CMK (cell line): Measurements from ENCODE around the gene FAM131C.
"Not testable (repeated sequence)": the region's sequence is repeated elsewhere in the genome, so short reads cannot be mapped to it uniquely, and the experiment has no call there.

Source experiments
- DNase-seq: peaks from one replicate; pipeline ENCODE4 v3.0.0-alpha.2; 2010; ENCODE audit warnings: low read depth

Gene FAM131C

GRCh38 chr1:16076865-16077238 is 3.4 kb upstream of the FAM131C start:
- DNase-seq, result no peak

GRCh38 chr1:16076031-16076864 is 2.8 kb upstream of the FAM131C start:
- no peak for DNase-seq

GRCh38 chr1:16075337-16076030 is 2.0 kb upstream of the FAM131C start:
- no peak for DNase-seq

- DNase-seq, result no peak
These were observed 766 bp upstream of the FAM131C start for GRCh38 chr1:16074217-16074616.

- DNase-seq, result no peak
These were observed 601 bp downstream of the FAM131C start for GRCh38 chr1:16072616-16073484.

- DNase-seq, result no peak
These were observed 1.4 kb downstream of the FAM131C start for GRCh38 chr1:16072095-16072494.

GRCh38 chr1:16071614-16072013 is 1.8 kb downstream of the FAM131C start:
- no peak for DNase-seq

GRCh38 chr1:16070640-16071355 is 2.7 kb downstream of the FAM131C start:
- DNase-seq, result no peak

GRCh38 chr1:16068356-16069270 is 4.8 kb downstream of the FAM131C start:
- DNase-seq, result no peak

- DNase-seq, result no peak
These were observed 5.5 kb downstream of the FAM131C start for GRCh38 chr1:16067933-16068332.

- DNase-seq, result no peak
These were observed 6.2 kb downstream of the FAM131C start for GRCh38 chr1:16067127-16067768.

GRCh38 chr1:16066245-16066644 is 7.2 kb downstream of the FAM131C start:
- no peak for DNase-seq

GRCh38 chr1:16065269-16065576 is 8.2 kb downstream of the FAM131C start:
- no peak for DNase-seq

- DNase-seq, result no peak
These were observed 8.7 kb downstream of the FAM131C start for GRCh38 chr1:16064536-16065268.

- no peak for DNase-seq
These were observed 9.5 kb downstream of the FAM131C start for GRCh38 chr1:16063921-16064320.

GRCh38 chr1:16063226-16063829 is 10.1 kb downstream of the FAM131C start:
- no peak for DNase-seq

- DNase-seq, result not testable (repeated sequence)
These were observed 10.8 kb downstream of the FAM131C start for GRCh38 chr1:16062687-16063075.

- not testable (repeated sequence) for DNase-seq
These were observed 11.3 kb downstream of the FAM131C start for GRCh38 chr1:16061989-16062686.

- no peak for DNase-seq
These were observed 12.2 kb downstream of the FAM131C start for GRCh38 chr1:16061266-16061665.
